ENCODE results near the gene PRDM8. TPM values are rescaled to one million over a fixed set of nuclear protein-coding genes. Genes with fewer than 3 reads are reported as not detected.

Gene PRDM8
- total and polyA plus RNA-seq, 2 of the 8 experiments (the other 6 are each of a cell fraction or from before 2014, with no cell fraction given): not detected

DNA sequence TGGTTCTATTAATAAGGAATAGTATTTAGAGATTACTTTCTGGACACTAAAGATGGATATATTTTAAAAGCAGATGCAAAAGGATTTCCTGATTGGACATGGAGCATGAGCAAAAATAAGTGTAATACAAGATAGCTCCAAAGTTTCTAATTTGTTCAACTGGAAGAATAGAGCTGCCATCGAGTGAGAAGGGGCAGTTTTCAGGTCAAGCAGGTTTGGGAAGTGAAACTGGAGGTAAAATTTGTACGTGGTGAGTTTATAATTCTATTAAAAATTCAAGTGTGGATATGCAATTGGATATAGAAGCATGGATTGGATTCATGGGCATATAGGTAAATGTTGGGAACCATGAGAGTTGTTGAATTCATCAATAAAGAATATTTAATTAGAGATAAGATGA lies 31.8 kb downstream of the PRDM8 start:
- Histone ChIP-seq H4K20me1 (replicated peaks in 1 of 2; ENCODE audit: control insufficient read depth in 1 of 2, insufficient read depth in 2 of 2, low read length in 2 of 2) (no peaks in the 10 kb centered on the region), H3K14ac (ENCODE audit: insufficient read length) (no peak overlapping the region), H3K36me3 (ENCODE audit: control insufficient read depth in 2 of 4, insufficient read depth in 4 of 4, low read length in 3 of 4) (no peaks in the 10 kb centered on the region), H2BK12ac (ENCODE audit: low read depth, low read length) (no peak overlapping the region), H2BK20ac (ENCODE audit: low read length) (no peak overlapping the region), H3K23ac (ENCODE audit: insufficient read length) (no peak overlapping the region), H2AFZ (ENCODE audit: low read length) (no peak overlapping the region), H3K4me1 (replicated peaks in 1 of 4; ENCODE audit: control insufficient read depth in 3 of 4, insufficient read depth in 4 of 4, low read length in 3 of 4) (no peaks in the 10 kb centered on the region), H3K27ac (ENCODE audit: low read depth, low read length) (no peak overlapping the region), H3K4me2 (ENCODE audit: insufficient read depth in 1 of 2, low read depth in 2 of 2, low read length in 2 of 2) (no peak overlapping the region), H3K18ac (ENCODE audit: extremely low read depth, low read length) (no peak overlapping the region), H3K9ac (replicated peaks in 1 of 4; ENCODE audit: extremely low read depth in 1 of 4, low read depth in 3 of 4, low read length in 3 of 4) (no peak overlapping the region), H3K9me3 (ENCODE audit: insufficient read depth in 2 of 2, low read depth in 1 of 2, low read length in 1 of 2) (no peaks in the 10 kb centered on the region), H2AK5ac (ENCODE audit: low read depth, low read length) (no peak overlapping the region), H3K79me2 (ENCODE audit: control insufficient read depth in 1 of 2, insufficient read depth in 2 of 2, low read length in 2 of 2) (no peaks in the 10 kb centered on the region), H2BK15ac (ENCODE audit: low read length) (no peak overlapping the region), H3K79me1 (ENCODE audit: low read depth, low read length) (no peaks in the 10 kb centered on the region), H3K56ac (replicated peaks; ENCODE audit: insufficient read length, low read depth, low read length) (no peak overlapping the region), H3K23me2 (ENCODE audit: low read depth, low read length) (no peaks in the 10 kb centered on the region), H2BK120ac (replicated peaks; ENCODE audit: low read depth, low read length) (no peak overlapping the region), H4K8ac (ENCODE audit: extremely low read depth, insufficient read depth, low read length) (no peak overlapping the region), H3K4me3 (ENCODE audit: extremely low read depth in 1 of 4, insufficient read depth in 2 of 4, low read depth in 3 of 4, low read length in 4 of 4) (no peak overlapping the region), H3K4ac (replicated peaks; ENCODE audit: insufficient read length, low read depth, low read length) (no peak overlapping the region), H4K5ac (ENCODE audit: insufficient read length, low read depth, low read length) (no peak overlapping the region), H3K27me3 (replicated peaks in 1 of 4; ENCODE audit: control insufficient read depth in 3 of 4, extremely low read depth in 1 of 4, insufficient read depth in 3 of 4, low read length in 3 of 4) (no peaks in the 10 kb centered on the region), H4K91ac (replicated peaks; ENCODE audit: insufficient read length, low read length) (no peak overlapping the region), H2BK5ac (ENCODE audit: low read depth, low read length) (no peak overlapping the region)
- FAIRE-seq (no peak), DNase-seq (ENCODE audit: low read depth in 1 of 2, low spot score in 2 of 2) (no peak)
- ChIA-PET POLR2A (ENCODE audit: partially characterized antibody) (no interaction called here), CTCF (ENCODE audit: partially characterized antibody) (no interaction called here)
- WGBS, 2 experiments (ENCODE audit: extremely low coverage in 1 of 2, insufficient coverage in 1 of 2, insufficient read length in 1 of 2, insufficient replicate concordance in 2 of 2, low coverage in 1 of 2, low lambda C conversion rate in 2 of 2, missing lambda C conversion rate in 1 of 2): 76% methylated on average over 2 of the region's 2 CpGs; no CpG with 5 or more reads in 1 of the 2 experiments
- TF ChIP-seq RAD21 (IDR thresholded peaks at IDR 0.05 in 1 of 2, conservative IDR thresholded peaks at IDR 0.05 in 1 of 2; ENCODE audit: low read depth in 2 of 2, low read length in 2 of 2): no peak

Data from H1 (cell line).